Muscle layer of duodenum (tissue), 2 donors: ENCODE results near the gene TMEM240.

Experiments
- H3K27ac ChIP-seq: one replicate; pipeline ENCODE4 v1.7.0; 2013; ENCODE audit warnings: mild to moderate bottlenecking, low read length
- H3K27me3 ChIP-seq: one replicate; pipeline ENCODE4 v1.7.0; 2013; ENCODE audit warnings: low read depth, mild to moderate bottlenecking, control low read depth, low read length
- H3K36me3 ChIP-seq, 2 donors: one replicate each; pipeline ENCODE4 v1.7.0; 2013; ENCODE audit warnings: low read length in 2 of 2, control low read depth in 1 of 2, mild to moderate bottlenecking in 1 of 2; ENCODE audit not compliant: insufficient read depth in 2 of 2, control insufficient read depth in 1 of 2
- H3K4me1 ChIP-seq, 2 donors: one replicate each; pipeline ENCODE4 v1.7.0; 2013; ENCODE audit warnings: low read length in 2 of 2, mild to moderate bottlenecking in 2 of 2, control low read depth in 1 of 2, moderate library complexity in 1 of 2; ENCODE audit not compliant: insufficient read depth in 2 of 2, control insufficient read depth in 1 of 2
- H3K4me3 ChIP-seq, 2 donors: one replicate each; pipeline ENCODE4 v1.7.0; 2013; ENCODE audit warnings: low read length in 2 of 2, low read depth in 1 of 2, mild to moderate bottlenecking in 1 of 2
- H3K9me3 ChIP-seq, 2 donors: one replicate each; pipeline ENCODE4 v1.7.0; 2013; ENCODE audit warnings: low read length in 2 of 2, control low read depth in 1 of 2, mild to moderate bottlenecking in 1 of 2; ENCODE audit not compliant: control insufficient read depth in 1 of 2
- donor health status: healthy.

Gene TMEM240

GRCh38 chr1:1556505-1556904 is 16.1 kb upstream of the TMEM240 start:
- Histone ChIP-seq H3K36me3 (peaks cover 0 to 14% of the 10 kb centered on the region in 2 donors), H3K4me1 (peaks cover 0 to 4% of the 10 kb centered on the region in 2 donors), H3K9me3 (no peaks in the 10 kb centered on the region), H3K27ac (no peak overlapping the region), H3K4me3 (no peak overlapping the region), H3K27me3 (no peaks in the 10 kb centered on the region)

GRCh38 chr1:1554926-1555915 is 14.8 kb upstream of the TMEM240 start:
- Histone ChIP-seq H3K27me3 (no peaks in the 10 kb centered on the region), H3K4me3 (no peak overlapping the region), H3K4me1 (peaks cover 0 to 8% of the 10 kb centered on the region in 2 donors), H3K27ac (no peak overlapping the region), H3K36me3 (peaks cover 0 to 9% of the 10 kb centered on the region in 2 donors), H3K9me3 (no peaks in the 10 kb centered on the region)

GRCh38 chr1:1554550-1554925 is 14.1 kb upstream of the TMEM240 start:
- H3K36me3 ChIP-seq = peaks cover 0 to 4% of the 10 kb centered on the region in 2 donors
- peaks cover 0 to 8% of the 10 kb centered on the region in 2 donors for H3K4me1 ChIP-seq
- no peaks in the 10 kb centered on the region for H3K27me3 ChIP-seq
- no peak overlapping the region for H3K4me3 ChIP-seq
- H3K9me3 ChIP-seq = no peaks in the 10 kb centered on the region
- no peak overlapping the region for H3K27ac ChIP-seq

GRCh38 chr1:1553821-1554494 is 13.5 kb upstream of the TMEM240 start:
- Histone ChIP-seq H3K36me3 (peaks cover 0 to 4% of the 10 kb centered on the region in 2 donors), H3K27ac (no peak overlapping the region), H3K4me1 (peaks cover 0 to 8% of the 10 kb centered on the region in 2 donors)

GRCh38 chr1:1552263-1552639 is 11.8 kb upstream of the TMEM240 start:
- no peak overlapping the region for H3K4me3 ChIP-seq
- peaks cover 0 to 8% of the 10 kb centered on the region in 2 donors for H3K4me1 ChIP-seq
- no peaks in the 10 kb centered on the region for H3K27me3 ChIP-seq
- H3K9me3 ChIP-seq = no peaks in the 10 kb centered on the region
- H3K36me3 ChIP-seq = peaks cover 0 to 4% of the 10 kb centered on the region in 2 donors
- no peak overlapping the region for H3K27ac ChIP-seq

More at GRCh38 chr1:1553821-1554494, 13.5 kb upstream of the TMEM240 start:
- Histone ChIP-seq H3K9me3 (no peaks in the 10 kb centered on the region), H3K27me3 (no peaks in the 10 kb centered on the region), H3K4me3 (no peak overlapping the region)

GRCh38 chr1:1551524-1552262 is 11.3 kb upstream of the TMEM240 start:
- Histone ChIP-seq H3K4me1 (peaks cover 0 to 8% of the 10 kb centered on the region in 2 donors), H3K4me3 (no peak overlapping the region), H3K27ac (no peak overlapping the region)

GRCh38 chr1:1550591-1551432 is 10.4 kb upstream of the TMEM240 start:
- no peaks in the 10 kb centered on the region for H3K9me3 ChIP-seq
- peaks cover 0 to 8% of the 10 kb centered on the region in 2 donors for H3K4me1 ChIP-seq
- no peaks in the 10 kb centered on the region for H3K27me3 ChIP-seq
- H3K36me3 ChIP-seq = peaks cover 0 to 4% of the 10 kb centered on the region in 2 donors
- H3K4me3 ChIP-seq = no peak overlapping the region
- H3K27ac ChIP-seq = no peak overlapping the region

More at GRCh38 chr1:1551524-1552262, 11.3 kb upstream of the TMEM240 start:
- no peaks in the 10 kb centered on the region for H3K27me3 ChIP-seq
- no peaks in the 10 kb centered on the region for H3K9me3 ChIP-seq
- peaks cover 0 to 4% of the 10 kb centered on the region in 2 donors for H3K36me3 ChIP-seq

- Histone ChIP-seq H3K4me3 (no peak overlapping the region), H3K36me3 (peaks cover 0 to under 1% of the 10 kb centered on the region in 2 donors), H3K9me3 (no peaks in the 10 kb centered on the region), H3K27me3 (no peaks in the 10 kb centered on the region), H3K27ac (no peak overlapping the region), H3K4me1 (peaks cover 0 to 5% of the 10 kb centered on the region in 2 donors)
Measured at GRCh38 chr1:1550087-1550486, 9.7 kb upstream of the TMEM240 start.

- no peaks in the 10 kb centered on the region for H3K36me3 ChIP-seq
- no peaks in the 10 kb centered on the region for H3K27me3 ChIP-seq
Measured at GRCh38 chr1:1548591-1548990, 8.2 kb upstream of the TMEM240 start.

GRCh38 chr1:1547476-1547875 is 7.1 kb upstream of the TMEM240 start:
- H3K36me3 ChIP-seq = peaks cover 0 to 7% of the 10 kb centered on the region in 2 donors
- H3K9me3 ChIP-seq = no peaks in the 10 kb centered on the region

More at GRCh38 chr1:1548591-1548990, 8.2 kb upstream of the TMEM240 start:
- Histone ChIP-seq H3K27ac (no peak overlapping the region), H3K4me3 (no peak overlapping the region), H3K9me3 (no peaks in the 10 kb centered on the region), H3K4me1 (peaks cover 0 to 4% of the 10 kb centered on the region in 2 donors)

More at GRCh38 chr1:1547476-1547875, 7.1 kb upstream of the TMEM240 start:
- no peak overlapping the region for H3K4me3 ChIP-seq
- H3K27me3 ChIP-seq = no peaks in the 10 kb centered on the region
- no peak overlapping the region for H3K27ac ChIP-seq
- peaks cover 0 to 4% of the 10 kb centered on the region in 2 donors for H3K4me1 ChIP-seq
